KBM-7 (cell line): ENCODE results near the gene SORCS2.

Experiments used
- DNase-seq: peaks from one replicate; pipeline ENCODE4 v3.0.0-alpha.2; 2015
- in situ Hi-C: fragments of 300-500 bp; cut with MboI; formaldehyde crosslinking; loops from 2 replicates; pipeline ENCODE4 v1.14.3; 2020; ENCODE audit warnings: low sequenced_read_pairs, low pct_unique_long_range_greater_than_20kb, mixed read lengths

SORCS2 gene

GRCh38 chr4:7307394-7308099 lies 115.2 kb downstream of the SORCS2 start:
- in situ Hi-C loops, result no loop called here
- no peak for DNase-seq

GRCh38 chr4:7309181-7309580 lies 116.8 kb downstream of the SORCS2 start:
- in situ Hi-C loops, result no loop called here
- DNase-seq, result no peak

- DNase-seq, result no peak
- in situ Hi-C loops, result no loop called here
These were observed 117.5 kb downstream of the SORCS2 start for GRCh38 chr4:7309636-7310390.

- DNase-seq, result no peak
- in situ Hi-C loops, result no loop called here
These were observed 118.1 kb downstream of the SORCS2 start for GRCh38 chr4:7310451-7310850.

GRCh38 chr4:7311205-7311604 lies 118.9 kb downstream of the SORCS2 start:
- no peak for DNase-seq
- in situ Hi-C loops, result no loop called here

- in situ Hi-C loops, result no loop called here
- no peak for DNase-seq
These were observed 120.4 kb downstream of the SORCS2 start for GRCh38 chr4:7312691-7313090.

- no peak for DNase-seq
- in situ Hi-C loops, result no loop called here
These were observed 121.0 kb downstream of the SORCS2 start for GRCh38 chr4:7313347-7313811.

- no peak for DNase-seq
- in situ Hi-C loops, result no loop called here
These were observed 121.7 kb downstream of the SORCS2 start for GRCh38 chr4:7313991-7314390.

- no peak for DNase-seq
- in situ Hi-C loops, result no loop called here
These were observed 122.9 kb downstream of the SORCS2 start for GRCh38 chr4:7315286-7315685.

GRCh38 chr4:7315935-7316334 lies 123.6 kb downstream of the SORCS2 start:
- no peak for DNase-seq
- in situ Hi-C loops, result no loop called here

- in situ Hi-C loops, result no loop called here
These were observed 126.7 kb downstream of the SORCS2 start for GRCh38 chr4:7319024-7319423.

GRCh38 chr4:7320206-7320797 lies 128.0 kb downstream of the SORCS2 start:
- in situ Hi-C loops, result no loop called here
- no peak for DNase-seq

More at GRCh38 chr4:7319024-7319423, 126.7 kb downstream of the SORCS2 start:
- no peak for DNase-seq

GRCh38 chr4:7322166-7322991 lies 130.0 kb downstream of the SORCS2 start:
- in situ Hi-C loops, result no loop called here
- no peak for DNase-seq

- in situ Hi-C loops, result no loop called here
- no peak for DNase-seq
These were observed 131.1 kb downstream of the SORCS2 start for GRCh38 chr4:7323461-7323871.

GRCh38 chr4:7323872-7324650 lies 131.7 kb downstream of the SORCS2 start:
- in situ Hi-C loops, result no loop called here
- DNase-seq, result no peak

- no peak for DNase-seq
- in situ Hi-C loops, result no loop called here
These were observed 132.3 kb downstream of the SORCS2 start for GRCh38 chr4:7324651-7325121.

GRCh38 chr4:7325541-7325940 lies 133.2 kb downstream of the SORCS2 start:
- no peak for DNase-seq
- in situ Hi-C loops, result no loop called here

GRCh38 chr4:7326306-7326692 lies 134.0 kb downstream of the SORCS2 start:
- no peak for DNase-seq
- in situ Hi-C loops, result no loop called here
